ENCODE data around the gene PTPRN2.
"Not testable (repeated sequence)": the region's sequence is repeated elsewhere in the genome, so short reads cannot be mapped to it uniquely, and the experiment has no call there.

The PTPRN2 gene

GRCh38 chr7:157849341-157849596 is 738.4 kb downstream of the PTPRN2 start:
- DNase-seq (ENCODE audit: low read depth) = no peak
- no peak overlapping the region for H3K4me3 ChIP-seq (ENCODE audit: low read depth, low read length)
- no peak for TF ChIP-seq CTCF (IDR thresholded peaks at IDR 0.05; ENCODE audit: low read depth, low read length, missing control alignments)

GRCh38 chr7:157848508-157849340 is 738.9 kb downstream of the PTPRN2 start:
- no peak overlapping the region for H3K4me3 ChIP-seq (ENCODE audit: low read depth, low read length)
- no peak for TF ChIP-seq CTCF (IDR thresholded peaks at IDR 0.05; ENCODE audit: low read depth, low read length, missing control alignments)
- no peak for DNase-seq (ENCODE audit: low read depth)

GRCh38 chr7:157847756-157848487 is 739.7 kb downstream of the PTPRN2 start:
- not testable (repeated sequence) for H3K4me3 ChIP-seq (ENCODE audit: low read depth, low read length); DNase-seq (ENCODE audit: low read depth)

- not testable (repeated sequence) for DNase-seq (ENCODE audit: low read depth); H3K4me3 ChIP-seq (ENCODE audit: low read depth, low read length)
Observed at GRCh38 chr7:157846746-157847145, 740.9 kb downstream of the PTPRN2 start.

GRCh38 chr7:157846271-157846670 is 741.4 kb downstream of the PTPRN2 start:
- TF ChIP-seq CTCF (IDR thresholded peaks at IDR 0.05; ENCODE audit: low read depth, low read length, missing control alignments) = no peak
- H3K4me3 ChIP-seq (ENCODE audit: low read depth, low read length) = no peak overlapping the region
- no peak for DNase-seq (ENCODE audit: low read depth)

- no peak for TF ChIP-seq CTCF (IDR thresholded peaks at IDR 0.05; ENCODE audit: low read depth, low read length, missing control alignments)
- no peak for DNase-seq (ENCODE audit: low read depth)
- H3K4me3 ChIP-seq (ENCODE audit: low read depth, low read length) = no peak overlapping the region
Observed at GRCh38 chr7:157845203-157845835, 742.3 kb downstream of the PTPRN2 start.

- H3K4me3 ChIP-seq (ENCODE audit: low read depth, low read length) = no peak overlapping the region
- DNase-seq (ENCODE audit: low read depth) = no peak
- no peak for TF ChIP-seq CTCF (IDR thresholded peaks at IDR 0.05; ENCODE audit: low read depth, low read length, missing control alignments)
Observed at GRCh38 chr7:157844611-157845010, 743.0 kb downstream of the PTPRN2 start.
